Body of pancreas (tissue), 4 donors: ENCODE results near the gene SCCPDH. TPM values are rescaled to one million over a fixed set of nuclear protein-coding genes. Genes with fewer than 3 reads are reported as not detected.
A peak's percentile ranks its signal among the peaks of the same experiment; 100 is the strongest.

Experiments used
- ATAC-seq: fragments of 150-250 bp; one replicate; pipeline ENCODE4 v1.9.1; 2016
- DNase-seq, 4 donors: peaks; one replicate each; pipeline ENCODE4 v3.0.0-alpha.2; 2019
- H3K27ac ChIP-seq, 4 donors: fragments of 200-600 bp; sonication (generic); 1 replicate in 3 of 4; 2 replicates in 1 of 4; pipeline versions ENCODE4 v1.5.1 to v1.6.1; 2016 to 2019; ENCODE audit warnings: mild to moderate bottlenecking in 1 of 4, mixed read lengths in 1 of 4, moderate library complexity in 1 of 4
- H3K27me3 ChIP-seq, 2 donors: fragments of 200-600 bp; sonication (generic); one replicate each; pipeline ENCODE4 v1.6.0; 2016; ENCODE audit warnings: mild to moderate bottlenecking in 1 of 2
- H3K36me3 ChIP-seq, 2 donors: fragments of 200-600 bp; sonication (generic); replicated peaks in 1 of 2; 2 replicates each; pipeline ENCODE4 v1.5.1; 2016; ENCODE audit warnings: low read depth in 2 of 2; ENCODE audit not compliant: insufficient read depth in 1 of 2
- H3K4me1 ChIP-seq: fragments of 200-600 bp; sonication (generic); one replicate; pipeline ENCODE4 v1.6.0; 2016
- H3K4me3 ChIP-seq, 2 donors: fragments of 200-600 bp; sonication (generic); 1 replicate in 1 of 2; 2 replicates in 1 of 2; pipeline ENCODE4 v1.5.1; 2016 to 2019
- H3K9me3 ChIP-seq, 3 donors: fragments of 200-600 bp; sonication (generic); 1 replicate in 2 of 3; 2 replicates in 1 of 3; pipeline ENCODE4 v1.5.1; 2016
- POLR2A ChIP-seq, 3 donors: fragments of 450-650 bp; IDR thresholded peaks; one replicate each; pipeline ENCODE4 v1.6.1; 2016; ENCODE audit warnings: antibody characterized with exemption in 3 of 3, mild to moderate bottlenecking in 2 of 3
- WGBS, 2 donors: methylation state at CpG; one replicate each; pipeline ENCODE4 v1.1.5; 2017; 5-methylcytosine and 5-hydroxymethylcytosine counted together
- intact Hi-C: fragments of 100-400 bp; cut with DNase I; formaldehyde crosslinking; loops from one replicate; pipeline ENCODE4 v1.15.1; 2023
- total RNA-seq, 2 donors: library from RNA; depleted of rRNA; stranded (reverse); fragments of >200 nt; gene quantifications; one replicate each; pipeline ENCODE4 v1.1.0, GENCODE V29; 2016
- TF ChIP-seq, protein P1 (sequence below), 7 experiments: fragments of 450-650 bp in 4 of 7; fragments of 200-600 bp in 3 of 7; sonication (generic) in 3 of 7; IDR thresholded peaks; one replicate each; pipeline ENCODE4 v1.5.1; 2016 to 2019; ENCODE audit warnings: antibody characterized with exemption in 7 of 7

Gene SCCPDH
- total RNA-seq, 2 donors from 2014 or later = 9.9 to 15.0 TPM

DNA sequence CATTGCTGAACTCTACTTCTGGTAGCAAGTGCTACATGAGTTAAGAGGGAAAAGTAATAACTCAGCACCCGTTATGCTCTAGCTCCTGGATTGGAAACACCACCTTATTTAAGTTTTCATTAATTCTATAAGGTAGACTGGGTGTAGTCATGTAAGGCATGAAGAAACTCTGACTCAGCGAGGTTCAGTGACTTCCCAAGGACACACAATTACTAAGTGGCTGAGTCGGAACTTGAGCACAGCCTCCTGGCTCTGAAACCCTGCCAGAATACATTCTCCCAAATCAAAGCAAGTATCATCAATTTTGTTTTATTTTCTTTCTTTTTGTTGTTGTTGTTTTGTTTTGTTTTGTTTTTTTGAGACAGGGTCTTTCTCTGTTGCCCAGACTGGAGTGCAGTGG, 29.1 kb upstream of the SCCPDH start:
- DNase-seq (no peak), ATAC-seq (no peak)
- intact Hi-C loops = loop anchor here (5.0 kb wide), 1 partner anchor 193 kb away; no protein-coding TSS in a partner anchor
- no peak overlapping the region for H3K27ac ChIP-seq
- WGBS, 2 donors = 55 to 66% methylated on average over 3 of the region's 3 CpGs
- H3K27me3 ChIP-seq = no peaks in the 10 kb centered on the region
- no peak overlapping the region for H3K4me3 ChIP-seq
- TF ChIP-seq POLR2A (IDR thresholded peaks at IDR 0.05) = no peak
- TF ChIP-seq, protein P1, sequence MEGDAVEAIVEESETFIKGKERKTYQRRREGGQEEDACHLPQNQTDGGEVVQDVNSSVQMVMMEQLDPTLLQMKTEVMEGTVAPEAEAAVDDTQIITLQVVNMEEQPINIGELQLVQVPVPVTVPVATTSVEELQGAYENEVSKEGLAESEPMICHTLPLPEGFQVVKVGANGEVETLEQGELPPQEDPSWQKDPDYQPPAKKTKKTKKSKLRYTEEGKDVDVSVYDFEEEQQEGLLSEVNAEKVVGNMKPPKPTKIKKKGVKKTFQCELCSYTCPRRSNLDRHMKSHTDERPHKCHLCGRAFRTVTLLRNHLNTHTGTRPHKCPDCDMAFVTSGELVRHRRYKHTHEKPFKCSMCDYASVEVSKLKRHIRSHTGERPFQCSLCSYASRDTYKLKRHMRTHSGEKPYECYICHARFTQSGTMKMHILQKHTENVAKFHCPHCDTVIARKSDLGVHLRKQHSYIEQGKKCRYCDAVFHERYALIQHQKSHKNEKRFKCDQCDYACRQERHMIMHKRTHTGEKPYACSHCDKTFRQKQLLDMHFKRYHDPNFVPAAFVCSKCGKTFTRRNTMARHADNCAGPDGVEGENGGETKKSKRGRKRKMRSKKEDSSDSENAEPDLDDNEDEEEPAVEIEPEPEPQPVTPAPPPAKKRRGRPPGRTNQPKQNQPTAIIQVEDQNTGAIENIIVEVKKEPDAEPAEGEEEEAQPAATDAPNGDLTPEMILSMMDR (IDR thresholded peaks at IDR 0.05) = no peak
- peaks cover 22% of the 10 kb centered on the region for H3K4me1 ChIP-seq
- H3K36me3 ChIP-seq = no peaks in the 10 kb centered on the region
- H3K9me3 ChIP-seq = no peaks in the 10 kb centered on the region

DNA sequence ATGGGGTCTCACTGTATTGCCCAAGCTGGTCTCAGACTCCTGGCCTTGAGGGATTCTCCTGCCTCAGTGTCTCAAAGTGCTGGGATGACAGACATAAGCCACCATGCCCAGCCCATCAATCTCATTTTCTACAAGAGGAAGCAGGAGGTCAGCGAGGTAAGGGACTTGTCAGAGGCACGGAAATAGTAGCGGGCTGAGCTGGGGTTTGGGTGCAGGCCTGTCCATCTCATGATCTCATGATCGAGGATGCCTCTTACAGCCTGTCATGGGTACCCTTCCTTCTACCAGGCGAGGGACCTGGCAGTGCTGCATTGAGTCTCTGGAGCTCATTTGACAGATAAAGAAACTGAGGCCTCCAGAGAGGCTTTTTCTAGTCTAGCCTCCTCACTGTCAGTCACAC, 28.5 kb upstream of the SCCPDH start:
- Histone ChIP-seq H3K36me3 (no peaks in the 10 kb centered on the region), H3K4me3 (no peak overlapping the region), H3K27me3 (no peaks in the 10 kb centered on the region), H3K4me1 (peaks cover 20% of the 10 kb centered on the region), H3K9me3 (no peaks in the 10 kb centered on the region), H3K27ac (no peak overlapping the region)
- intact Hi-C loops = loop anchor here (5.0 kb wide), 1 partner anchor 193 kb away; no protein-coding TSS in a partner anchor
- DNase-seq = no peak
- WGBS, 2 donors = 90% methylated on average over 5 of the region's 5 CpGs; no CpG with 5 or more reads in 1 of the 2 donors
- ATAC-seq = no peak
- no peak for TF ChIP-seq POLR2A (IDR thresholded peaks at IDR 0.05)
- TF ChIP-seq, protein P1 (IDR thresholded peaks at IDR 0.05) = no peak

DNA sequence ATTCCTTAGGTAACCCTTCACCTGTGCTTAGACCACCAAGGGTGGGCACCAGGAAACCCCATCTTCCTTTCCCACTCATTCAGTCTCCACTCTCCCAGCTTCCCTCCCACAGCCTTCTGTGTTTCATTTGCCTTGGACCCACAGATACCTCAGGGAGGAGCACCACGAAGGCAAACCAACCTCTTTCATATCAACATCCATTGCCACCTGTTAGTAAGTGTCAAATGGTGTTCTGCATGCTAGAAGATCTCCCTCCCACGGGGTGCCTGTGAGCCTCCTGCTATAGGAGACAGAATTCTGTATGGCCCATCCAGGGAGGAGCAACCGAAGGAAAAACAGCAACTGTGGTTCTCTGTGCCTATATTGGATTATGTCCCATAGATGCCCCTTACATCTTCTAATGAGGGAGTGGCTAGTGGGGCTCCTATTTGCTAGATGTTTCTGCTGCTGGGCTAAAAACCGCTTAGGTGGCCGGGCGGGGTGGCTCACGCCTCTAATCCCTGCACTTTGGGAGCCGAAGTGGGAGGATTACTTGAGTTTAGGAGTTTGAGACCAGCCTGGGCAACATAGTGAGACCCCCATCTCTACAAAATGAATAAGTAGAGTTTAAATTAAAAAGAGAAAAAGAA, 25.6 kb upstream of the SCCPDH start:
- ATAC-seq (no peak), DNase-seq (no peak)
- Histone ChIP-seq H3K9me3 (no peaks in the 10 kb centered on the region), H3K27ac (peak overlapping the region in 2 of 4 donors; percentile 16 to 49), H3K4me3 (no peak overlapping the region), H3K4me1 (peaks cover 20% of the 10 kb centered on the region), H3K27me3 (no peaks in the 10 kb centered on the region), H3K36me3 (no peaks in the 10 kb centered on the region)
- intact Hi-C loops = loop anchor here (5.0 kb wide), 1 partner anchor 196 kb away; no protein-coding TSS in a partner anchor
- WGBS, 2 donors = 73 to 91% methylated on average over 8 of the region's 8 CpGs
- no peak for TF ChIP-seq POLR2A (IDR thresholded peaks at IDR 0.05)
- TF ChIP-seq, protein P1 (IDR thresholded peaks at IDR 0.05) = no peak

DNA sequence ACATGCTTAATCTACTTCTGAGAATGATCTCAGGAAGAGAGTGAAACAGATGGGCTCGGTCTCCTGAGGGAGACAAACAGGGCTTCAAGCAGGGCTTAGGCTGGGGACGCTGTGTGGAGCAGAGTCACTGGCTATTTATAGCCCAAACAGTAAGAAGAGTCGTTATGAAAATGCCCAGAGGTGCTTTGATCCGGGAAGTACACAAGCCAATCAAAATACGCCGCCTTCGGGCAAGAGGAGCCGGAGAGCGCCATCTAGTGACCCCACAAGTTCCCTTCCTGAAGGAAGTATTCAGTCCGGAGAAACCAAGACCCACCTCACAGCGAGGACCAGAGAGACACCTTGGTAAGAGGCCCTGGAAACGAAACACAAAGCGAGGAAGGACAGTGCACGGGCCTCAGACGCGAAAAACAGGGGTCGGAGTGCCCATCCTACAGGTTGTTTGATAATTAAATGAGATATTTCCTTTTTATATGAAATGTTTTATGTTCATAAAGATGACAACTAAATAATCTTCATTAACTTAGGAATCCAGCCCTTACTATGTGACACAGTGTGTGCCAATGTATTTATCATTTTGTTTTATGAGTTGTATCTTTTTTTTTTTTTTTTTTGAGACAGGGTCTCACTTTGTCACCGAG, 25.0 kb upstream of the SCCPDH start:
- no peak overlapping the region for H3K4me3 ChIP-seq
- H3K27ac ChIP-seq = peak overlapping the region in 2 of 4 donors; percentile 16 to 49
- no peaks in the 10 kb centered on the region for H3K36me3 ChIP-seq
- H3K9me3 ChIP-seq = no peaks in the 10 kb centered on the region
- H3K4me1 ChIP-seq = peaks cover 20% of the 10 kb centered on the region
- DNase-seq = peak; percentile 89 to 92 (median 92)
- intact Hi-C loops = loop anchor here (5.0 kb wide), 1 partner anchor 197 kb away; no protein-coding TSS in a partner anchor
- WGBS, 2 donors = 7 to 9% methylated on average over 18 of the region's 18 CpGs
- TF ChIP-seq, protein P1 (IDR thresholded peaks at IDR 0.05) = peak; percentile 53 to 89 (median 87)
- TF ChIP-seq POLR2A (IDR thresholded peaks at IDR 0.05) = no peak
- ATAC-seq = peak; percentile 87
- H3K27me3 ChIP-seq = no peaks in the 10 kb centered on the region
